ENCODE measurements around the gene SLC30A5.

GRCh38 chr5:69092969-69093368, 845 bp upstream of the SLC30A5 start:
- TF ChIP-seq EZH2 (IDR thresholded peaks at IDR 0.05; ENCODE audit: borderline replicate concordance, insufficient read depth, low read depth, low read length, poor library complexity, severe bottlenecking) (no peak), CTCF (IDR thresholded peaks at IDR 0.05) (no peak)
